GM19035 (cell line): ENCODE results near the gene BCL11A.

Experiments used
- ATAC-seq: cut with Tn5 transposase; IDR thresholded peaks from one replicate; pipeline ENCODE4 v1.9.1; 2021; ENCODE audit not compliant: unreplicated experiment

The BCL11A gene

GRCh38 chr2:60509066-60509465, 44.4 kb downstream of the BCL11A start:
- ATAC-seq = no peak

GRCh38 chr2:60508339-60508917, 45.0 kb downstream of the BCL11A start:
- no peak for ATAC-seq

GRCh38 chr2:60507211-60507965, 46.1 kb downstream of the BCL11A start:
- ATAC-seq = no peak

GRCh38 chr2:60505880-60506260, 47.6 kb downstream of the BCL11A start:
- ATAC-seq = no peak

- ATAC-seq = no peak
These were observed 48.1 kb downstream of the BCL11A start for GRCh38 chr2:60505240-60505879.

GRCh38 chr2:60504049-60504448, 49.4 kb downstream of the BCL11A start:
- ATAC-seq = no peak

GRCh38 chr2:60502144-60502543, 51.3 kb downstream of the BCL11A start:
- no peak for ATAC-seq

- ATAC-seq = no peak
These were observed 52.6 kb downstream of the BCL11A start for GRCh38 chr2:60500861-60501260.

- ATAC-seq = no peak
These were observed 53.7 kb downstream of the BCL11A start for GRCh38 chr2:60499651-60500265.

- ATAC-seq = no peak
These were observed 54.5 kb downstream of the BCL11A start for GRCh38 chr2:60498816-60499429.

- no peak for ATAC-seq
These were observed 55.2 kb downstream of the BCL11A start for GRCh38 chr2:60498127-60498815.

- no peak for ATAC-seq
These were observed 56.0 kb downstream of the BCL11A start for GRCh38 chr2:60497500-60497899.

GRCh38 chr2:60496956-60497355, 56.5 kb downstream of the BCL11A start:
- no peak for ATAC-seq

- ATAC-seq = no peak
These were observed 57.0 kb downstream of the BCL11A start for GRCh38 chr2:60496475-60496874.

GRCh38 chr2:60495041-60495625, 58.3 kb downstream of the BCL11A start:
- no peak for ATAC-seq

GRCh38 chr2:60493804-60494387, 59.6 kb downstream of the BCL11A start:
- ATAC-seq = no peak

GRCh38 chr2:60492548-60492947, 60.9 kb downstream of the BCL11A start:
- no peak for ATAC-seq

- no peak for ATAC-seq
These were observed 62.6 kb downstream of the BCL11A start for GRCh38 chr2:60490848-60491247.

- no peak for ATAC-seq
These were observed 63.0 kb downstream of the BCL11A start for GRCh38 chr2:60490441-60490840.

GRCh38 chr2:60489289-60489688, 64.2 kb downstream of the BCL11A start:
- ATAC-seq = no peak
